HG03354 (cell line): ENCODE measurements around the gene C1orf146.
"Not testable (repeated sequence)": the region's sequence is repeated elsewhere in the genome, so short reads cannot be mapped to it uniquely, and the experiment has no call there.

ENCODE experiments used
- ATAC-seq: cut with Tn5 transposase; IDR thresholded peaks from one replicate; pipeline ENCODE4 v1.9.1; 2021; ENCODE audit warnings: mild to moderate bottlenecking; ENCODE audit not compliant: unreplicated experiment, poor library complexity, severe bottlenecking

The C1orf146 gene

GRCh38 chr1:92262516-92262915 lies 44.8 kb downstream of the C1orf146 start:
- no peak for ATAC-seq

DNA sequence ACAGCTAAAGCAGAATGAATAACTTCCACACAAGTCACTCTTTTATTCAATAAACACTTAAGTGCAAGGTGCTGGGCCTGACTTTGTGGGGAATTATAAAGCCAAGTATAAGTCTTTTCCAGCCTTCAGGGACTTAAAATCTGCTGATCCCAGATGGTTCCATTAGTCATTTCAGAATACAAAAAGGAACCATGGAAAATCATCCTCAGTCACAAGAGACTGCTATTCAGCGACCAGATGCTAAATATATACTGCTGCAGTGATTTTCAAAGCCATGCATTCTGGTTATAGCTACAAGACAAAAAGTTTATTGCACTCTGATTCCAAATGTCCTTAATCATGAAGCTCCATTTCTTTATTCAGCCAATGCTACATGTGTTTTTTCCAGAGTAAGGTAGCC lies 55.3 kb downstream of the C1orf146 start:
- no peak for ATAC-seq

DNA sequence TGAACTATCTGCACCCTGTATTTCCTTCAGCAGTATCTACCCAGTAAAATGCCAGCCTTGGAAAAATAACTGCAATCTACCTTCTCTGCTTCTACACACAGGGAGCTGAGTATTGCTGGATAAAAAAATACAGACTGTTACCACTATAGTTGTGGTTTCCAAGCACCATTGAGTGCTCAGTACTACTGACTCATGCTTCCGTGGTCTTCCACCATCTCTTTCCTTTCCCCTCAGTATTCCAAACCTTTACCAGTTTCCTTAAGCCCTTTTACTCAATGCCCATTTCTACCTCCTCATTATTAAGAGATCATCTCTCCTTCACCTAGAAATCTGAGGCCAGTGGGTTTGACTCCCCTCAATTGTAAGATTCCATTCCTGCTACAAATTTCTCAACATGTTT lies 57.2 kb downstream of the C1orf146 start:
- no peak for ATAC-seq

- no peak for ATAC-seq
Observed at GRCh38 chr1:92276082-92276481, 58.4 kb downstream of the C1orf146 start.

- ATAC-seq: no peak
Observed at GRCh38 chr1:92277105-92277723, 59.5 kb downstream of the C1orf146 start.

DNA sequence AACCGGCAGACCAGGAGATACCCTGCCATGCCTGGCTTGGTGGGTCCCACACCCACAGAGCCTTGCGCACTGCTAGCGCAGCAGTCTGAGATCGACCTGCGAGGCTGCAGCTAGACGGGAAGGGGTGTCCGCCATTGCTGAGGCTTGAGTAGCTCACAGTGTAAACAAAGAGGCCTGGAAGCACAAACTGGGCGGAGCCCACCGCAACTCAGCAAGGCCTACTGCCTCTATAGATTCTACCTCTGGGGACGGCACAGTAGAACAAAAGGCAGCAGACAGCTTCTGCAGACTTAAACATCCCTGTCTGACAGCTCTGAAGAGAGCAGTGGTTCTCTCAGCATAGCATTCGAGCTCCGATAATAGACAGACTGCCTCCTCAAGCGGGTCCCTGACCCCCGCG lies 62.1 kb downstream of the C1orf146 start:
- not testable (repeated sequence) for ATAC-seq

DNA sequence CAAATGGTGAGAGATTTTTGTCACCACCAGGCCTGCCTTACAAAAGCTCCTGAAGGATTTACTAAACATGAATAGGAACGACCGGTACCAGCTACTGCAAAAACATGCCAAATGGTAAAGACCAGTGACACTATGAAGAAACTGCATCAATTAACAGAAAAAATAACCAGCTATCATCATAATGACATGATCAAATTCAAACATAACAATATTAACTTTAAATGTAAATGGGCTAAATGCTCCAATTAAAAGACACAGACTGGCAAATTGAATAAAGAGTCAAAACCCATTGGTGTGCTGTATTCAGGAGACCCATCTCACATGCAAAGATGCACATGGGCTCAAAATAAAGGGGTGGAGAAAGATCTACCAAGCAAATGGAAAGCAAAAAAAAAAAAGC lies 63.7 kb downstream of the C1orf146 start:
- ATAC-seq: not testable (repeated sequence)

DNA sequence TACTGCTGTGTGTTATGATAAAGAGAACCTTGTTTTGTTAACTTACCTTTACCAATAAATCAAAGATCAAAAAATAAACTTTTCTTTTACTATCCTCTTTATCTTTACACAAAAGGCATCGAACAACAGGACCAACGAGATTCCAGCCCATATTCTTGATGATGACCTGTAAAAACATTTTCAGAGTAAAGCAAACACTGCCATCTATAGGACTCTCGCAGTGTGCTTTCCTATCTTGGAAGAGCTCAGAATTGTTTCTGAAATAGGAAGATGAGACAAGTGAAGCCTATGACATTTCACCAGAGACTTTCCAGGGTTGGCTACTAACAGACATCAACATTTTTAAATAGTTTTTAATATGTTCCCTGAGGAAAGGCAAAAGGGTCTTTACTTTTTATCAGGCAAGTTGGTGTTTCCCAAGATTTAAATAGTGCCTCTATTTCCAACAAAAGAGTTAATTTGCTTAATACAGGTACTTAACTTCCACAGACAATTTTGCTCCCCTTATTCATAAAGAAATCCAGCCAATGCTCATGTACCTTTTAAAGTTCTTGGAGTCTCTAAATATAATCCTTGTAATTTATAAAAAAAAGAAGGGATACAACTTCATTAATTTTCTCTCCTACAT lies 73.8 kb downstream of the C1orf146 start:
- ATAC-seq: peak; percentile 48
